GM18498 (cell line): ENCODE measurements around the gene KIAA0319L.
A peak's percentile ranks its signal among the peaks of the same experiment; 100 is the strongest.
"Not testable (repeated sequence)": the region's sequence is repeated elsewhere in the genome, so short reads cannot be mapped to it uniquely, and the experiment has no call there.

ENCODE experiments used
- ATAC-seq: cut with Tn5 transposase; IDR thresholded peaks from one replicate; pipeline ENCODE4 v1.9.1; 2021; ENCODE audit warnings: mild to moderate bottlenecking, moderate library complexity; ENCODE audit not compliant: unreplicated experiment

Gene KIAA0319L

DNA sequence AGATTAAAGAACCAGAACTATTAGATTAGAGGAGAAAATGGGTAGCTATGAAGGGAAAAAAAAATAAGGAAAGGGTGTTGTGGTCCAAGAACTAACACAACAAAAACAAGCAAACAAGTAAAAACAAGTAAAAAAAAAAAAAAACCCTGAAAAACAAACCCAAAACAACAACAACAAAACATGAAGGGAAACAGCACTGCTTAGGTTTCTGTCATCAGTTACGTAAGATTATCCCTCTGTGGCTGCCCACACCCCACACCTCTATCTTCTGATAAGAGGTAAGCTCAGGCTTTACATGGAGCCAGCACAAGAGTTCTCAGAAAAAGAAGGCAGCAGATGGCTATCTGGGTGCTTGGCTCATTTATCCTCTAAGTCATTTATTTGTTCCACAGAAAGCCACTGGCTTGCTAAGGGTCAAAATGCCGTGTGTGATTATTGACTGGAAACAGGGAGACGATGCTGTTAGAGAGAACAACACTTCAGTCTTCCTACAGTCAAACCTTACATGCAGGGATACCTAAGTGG is 57.5 kb downstream of the KIAA0319L start:
- no peak for ATAC-seq

DNA sequence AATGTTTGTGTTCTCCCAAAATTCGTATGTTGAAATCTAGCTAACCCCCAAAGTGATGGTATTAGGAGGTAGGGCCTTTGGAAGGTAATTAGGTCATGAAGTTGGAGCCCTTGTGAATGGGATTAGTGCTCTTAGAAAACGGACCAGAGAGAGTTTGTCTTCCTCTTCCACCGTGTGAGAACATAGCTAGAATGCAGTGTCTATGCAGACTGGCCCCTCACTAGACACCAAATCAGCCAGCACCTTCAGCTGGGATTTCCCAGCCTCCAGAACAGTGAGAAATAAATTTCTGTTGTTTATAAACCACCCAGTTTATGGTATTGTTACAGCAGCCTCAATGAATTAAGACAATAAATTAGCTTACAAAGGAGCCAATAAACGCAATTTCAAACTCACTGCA is 58.0 kb downstream of the KIAA0319L start:
- no peak for ATAC-seq

DNA sequence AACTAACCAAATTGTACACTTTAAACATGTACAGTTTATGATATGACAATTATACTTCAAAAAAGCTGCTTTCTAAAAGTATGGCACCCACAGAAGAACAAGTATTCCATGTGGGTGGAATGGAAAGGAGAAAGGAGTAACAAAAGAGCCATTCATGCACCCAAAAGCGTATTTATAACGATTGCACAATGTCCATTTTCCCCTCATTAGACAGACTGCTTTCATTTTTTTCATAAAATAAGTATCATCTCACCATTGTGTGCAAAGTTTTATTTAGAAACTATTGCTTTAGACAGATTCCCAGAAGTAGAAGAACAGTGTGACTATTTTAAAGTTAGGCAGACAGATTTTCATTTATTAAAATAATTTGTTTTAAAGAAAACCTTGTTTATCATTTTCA is 59.6 kb downstream of the KIAA0319L start:
- no peak for ATAC-seq

- ATAC-seq, result no peak
Measured at GRCh38 chr1:35490250-35490649, 67.0 kb downstream of the KIAA0319L start.

- no peak for ATAC-seq
Measured at GRCh38 chr1:35488336-35488735, 68.9 kb downstream of the KIAA0319L start.

DNA sequence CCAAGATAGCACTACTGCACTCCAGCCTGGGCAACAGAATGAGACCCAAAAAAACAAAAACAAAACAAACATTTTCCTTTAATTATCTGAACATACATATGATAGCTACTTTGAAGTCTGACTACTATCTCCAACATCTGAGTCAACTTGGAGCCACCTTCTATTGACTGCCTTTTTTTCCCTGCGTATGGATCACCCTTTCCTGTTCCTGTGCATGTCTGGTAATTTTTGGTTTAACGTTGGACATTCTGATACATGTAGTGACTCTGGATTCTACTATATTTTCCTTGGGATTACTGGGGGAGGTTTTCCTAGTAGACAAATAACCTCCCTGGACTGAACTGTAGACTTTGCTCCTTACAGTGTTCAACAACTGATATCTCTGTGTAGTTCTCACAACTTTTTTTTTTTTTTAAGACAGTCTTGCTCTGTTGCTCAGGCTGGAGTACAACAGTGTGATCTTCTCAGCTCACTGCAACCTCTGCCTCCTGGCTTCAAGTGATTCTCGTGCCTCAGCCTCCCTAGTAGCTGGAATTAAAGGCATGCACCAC is 70.3 kb downstream of the KIAA0319L start:
- ATAC-seq, result no peak

DNA sequence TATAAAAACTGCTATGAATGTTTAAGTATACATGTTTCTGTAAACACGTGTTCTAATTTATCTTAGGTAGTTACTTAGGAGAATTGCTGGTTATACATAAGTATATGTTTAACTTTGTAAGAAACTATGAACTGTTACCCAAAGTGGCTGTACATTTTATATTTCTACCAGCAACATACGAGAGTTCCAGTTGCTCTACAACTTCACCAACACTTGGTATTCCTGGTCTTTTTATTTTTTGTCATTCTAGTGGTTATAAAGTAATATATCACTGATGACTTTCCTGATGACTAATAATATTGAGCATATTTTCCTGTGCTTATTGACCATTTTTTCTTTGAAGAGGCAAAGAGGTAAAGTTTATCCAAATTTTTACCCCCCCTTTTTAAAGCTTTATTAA is 76.0 kb downstream of the KIAA0319L start:
- no peak for ATAC-seq

- no peak for ATAC-seq
Measured at GRCh38 chr1:35477870-35478269, 79.3 kb downstream of the KIAA0319L start.

- ATAC-seq, result no peak
Measured at GRCh38 chr1:35475856-35476674, 81.1 kb downstream of the KIAA0319L start.

GRCh38 chr1:35475356-35475755 is 81.8 kb downstream of the KIAA0319L start:
- ATAC-seq, result no peak

- not testable (repeated sequence) for ATAC-seq
Measured at GRCh38 chr1:35473216-35473615, 84.0 kb downstream of the KIAA0319L start.

DNA sequence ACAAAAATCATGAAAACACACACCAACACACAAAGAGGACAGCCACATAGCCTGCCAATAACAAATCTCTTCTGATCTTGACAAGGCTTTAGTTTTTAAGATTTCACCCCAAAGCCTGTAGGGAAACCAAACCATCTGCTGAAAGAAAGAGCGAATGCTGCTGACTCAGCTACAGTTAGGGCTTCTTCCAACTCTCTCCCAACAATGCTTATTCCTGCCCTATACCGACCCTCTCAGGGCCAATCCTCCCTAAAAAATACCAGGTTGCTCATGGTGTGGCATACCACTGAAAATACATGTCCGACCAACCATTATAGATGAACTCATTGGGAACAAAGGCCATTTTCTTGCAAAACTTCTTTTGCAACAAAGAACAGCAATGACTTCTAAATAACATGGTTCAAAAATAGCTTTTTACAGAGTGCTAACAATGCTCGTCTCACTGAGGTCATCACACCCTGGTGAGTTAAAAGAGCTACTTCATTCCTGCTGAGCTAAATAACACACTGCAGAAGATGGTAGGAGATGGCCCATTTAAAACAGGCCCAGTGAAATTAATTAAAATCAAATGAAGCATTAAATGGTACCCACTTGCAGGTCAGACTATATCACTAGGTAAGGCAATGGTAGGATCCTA is 86.1 kb downstream of the KIAA0319L start:
- no peak for ATAC-seq

DNA sequence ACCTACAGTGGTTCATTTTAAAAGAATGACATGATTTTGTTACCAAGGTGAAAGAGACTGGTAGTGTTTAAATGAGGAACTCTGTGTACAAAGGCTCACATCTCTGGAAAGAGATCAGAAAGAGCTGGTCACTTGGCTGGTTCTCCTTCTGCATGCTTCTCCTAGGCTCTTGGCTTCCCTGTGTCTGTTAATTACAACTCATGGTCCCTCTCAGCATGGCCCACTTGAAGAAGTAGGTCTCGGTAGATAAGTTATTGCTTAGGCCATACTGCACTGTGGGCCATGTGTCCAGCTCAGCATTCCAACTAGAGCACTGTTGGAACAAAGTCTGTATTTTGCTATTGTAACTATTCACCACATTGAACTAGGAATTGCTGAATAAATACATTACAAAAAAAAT is 91.1 kb downstream of the KIAA0319L start:
- no peak for ATAC-seq

DNA sequence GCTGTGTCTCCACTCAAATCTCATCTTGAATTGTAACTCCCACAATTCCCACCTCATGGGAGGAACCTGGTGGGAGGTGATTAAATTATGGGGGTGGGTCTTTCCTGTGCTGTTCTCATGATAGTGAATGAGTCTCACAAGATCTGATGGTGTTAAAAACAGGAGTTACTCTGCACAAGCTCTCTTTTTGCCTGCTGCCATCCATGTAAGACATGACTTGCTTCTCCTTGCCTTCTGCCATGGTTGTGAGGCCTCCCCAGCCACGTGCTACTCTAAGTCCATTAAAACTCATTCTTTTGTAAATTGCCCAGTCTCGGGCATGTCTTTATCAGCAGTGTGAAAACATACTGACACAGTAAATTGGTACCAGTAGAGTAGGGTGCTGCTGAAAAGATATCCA is 93.5 kb downstream of the KIAA0319L start:
- not testable (repeated sequence) for ATAC-seq

- no peak for ATAC-seq
Measured at GRCh38 chr1:35463232-35463631, 94.0 kb downstream of the KIAA0319L start.

- ATAC-seq, result peak; percentile 59
Measured at GRCh38 chr1:35461966-35462651, 95.1 kb downstream of the KIAA0319L start.

DNA sequence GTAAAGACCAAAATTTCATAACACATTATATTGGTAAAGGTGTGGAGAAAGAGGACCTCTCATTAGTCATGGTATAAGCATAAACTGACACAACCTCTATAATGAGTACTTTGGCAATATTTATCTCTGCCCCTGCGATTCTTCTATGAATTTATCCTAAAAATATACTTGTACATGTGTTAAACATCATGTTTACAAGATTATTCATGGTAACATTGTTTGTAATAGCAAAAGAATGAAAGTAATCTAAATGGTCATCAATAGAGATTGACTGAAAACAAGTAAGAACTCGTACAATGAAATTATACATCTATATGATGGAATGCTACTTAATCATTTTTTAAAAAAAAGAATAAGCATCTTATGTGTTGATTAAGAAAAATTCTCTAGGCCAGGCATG is 96.4 kb downstream of the KIAA0319L start:
- no peak for ATAC-seq

DNA sequence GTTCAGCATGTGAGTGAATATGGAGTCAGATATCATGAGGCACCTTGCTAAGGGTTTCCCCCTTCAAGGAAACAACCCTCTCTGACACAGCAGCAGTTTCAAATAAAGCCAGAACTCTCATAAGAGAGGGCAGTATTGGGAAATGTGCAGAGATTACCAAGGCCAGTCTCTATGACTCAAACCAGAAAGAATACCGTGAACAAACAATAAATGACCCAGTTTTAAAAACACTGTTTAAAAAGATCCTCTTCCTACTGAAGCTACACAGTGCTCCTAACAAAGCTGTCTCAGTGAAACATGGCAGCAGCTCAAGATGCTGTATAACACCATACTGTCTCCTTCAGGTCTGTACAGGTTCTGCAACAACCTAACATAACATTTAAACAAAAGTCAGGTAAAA is 102.6 kb downstream of the KIAA0319L start:
- ATAC-seq, result no peak

GRCh38 chr1:35454176-35454575 is 103.0 kb downstream of the KIAA0319L start:
- ATAC-seq, result no peak

- no peak for ATAC-seq
Measured at GRCh38 chr1:35453031-35453430, 104.2 kb downstream of the KIAA0319L start.

GRCh38 chr1:35452106-35452774 is 105.0 kb downstream of the KIAA0319L start:
- ATAC-seq, result no peak
